AG04449 (cell line): ENCODE data around the gene BBS9.
A peak's percentile ranks its signal among the peaks of the same experiment; 100 is the strongest.

ENCODE experiments used
- CTCF ChIA-PET: fragments of 350-600 bp; formaldehyde crosslinking; extraction: SDS; loops from one replicate; lab custom pipeline; 2021; ENCODE audit warnings: antibody characterized with exemption; lab: Yijun Ruan, JAX
- POLR2A ChIA-PET: fragments of 400-600, 350-600 bp; formaldehyde crosslinking; extraction: SDS; loops from one replicate; lab custom pipeline; 2020; ENCODE audit warnings: antibody characterized with exemption, inconsistent platforms; lab: Yijun Ruan, JAX
- DNase-seq: peaks from one replicate; pipeline ENCODE4 v3.0.0-alpha.2; 2010; ENCODE audit warnings: low read depth, low spot score
- H3K4me3 ChIP-seq: 2 replicates; pipeline ENCODE4 v1.5.1; 2011; ENCODE audit warnings: low read depth, mild to moderate bottlenecking, control low read depth, low read length
- CTCF ChIP-seq: IDR thresholded peaks from one replicate; pipeline ENCODE4 v1.5.1; 2011; ENCODE audit warnings: mild to moderate bottlenecking, moderate library complexity, low read length, control low read depth, inconsistent platforms; ENCODE audit not compliant: insufficient read depth; ENCODE audit errors: missing control alignments

Gene BBS9

GRCh38 chr7:33458581-33458980 lies 329.2 kb downstream of the BBS9 start:
- POLR2A ChIA-PET = no interaction called here
- CTCF ChIA-PET = interaction anchor here (1.1 to 3.8 kb wide), 23 partner anchors 10 to 473 kb away, joined by 3 to 23 read pairs (median 5); no protein-coding TSS in a partner anchor

DNA sequence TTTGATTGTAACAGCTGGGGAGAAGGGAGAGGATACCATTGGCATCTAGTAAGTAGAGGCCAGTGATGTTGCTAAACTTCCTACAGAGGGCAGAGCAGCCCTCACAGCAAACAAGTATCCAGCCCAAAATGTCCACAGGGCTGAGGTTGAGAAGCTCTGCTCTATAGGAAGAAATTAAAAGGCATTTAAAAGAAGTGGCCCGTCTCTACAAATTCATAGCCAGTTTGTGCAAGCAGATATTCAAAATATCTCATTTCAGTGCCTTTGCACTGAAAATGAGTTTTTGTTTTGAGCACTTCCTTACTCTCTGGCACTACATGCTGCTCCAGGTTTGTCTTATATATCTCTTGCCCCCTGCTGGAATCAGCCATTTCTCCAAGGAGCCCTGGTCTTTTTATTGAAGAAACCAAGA lies 330.0 kb downstream of the BBS9 start:
- POLR2A ChIA-PET = interaction anchor here (0.8 kb wide), 1 partner anchor 251 kb away, joined by 4 read pairs; no protein-coding TSS in a partner anchor
- CTCF ChIA-PET = interaction anchor here (0.6 to 3.8 kb wide), 50 partner anchors 9 to 626 kb away, joined by 3 to 23 read pairs (median 4); no protein-coding TSS in a partner anchor
- TF ChIP-seq CTCF = peak; percentile 61
- H3K4me3 ChIP-seq = no peak overlapping the region
- peak; percentile 23 for DNase-seq

More at GRCh38 chr7:33458581-33458980, 329.2 kb downstream of the BBS9 start:
- no peak for TF ChIP-seq CTCF
- DNase-seq = no peak
- no peak overlapping the region for H3K4me3 ChIP-seq

- no peak for TF ChIP-seq CTCF
- CTCF ChIA-PET = interaction anchor here (0.6 to 0.8 kb wide), 3 partner anchors 247 to 360 kb away, joined by 3 to 4 read pairs (median 3); no protein-coding TSS in a partner anchor
- no peak overlapping the region for H3K4me3 ChIP-seq
- no peak for DNase-seq
- POLR2A ChIA-PET = interaction anchor here (0.7 kb wide), 1 partner anchor 210 kb away, joined by 5 read pairs; no protein-coding TSS in a partner anchor
Observed at GRCh38 chr7:33463131-33463530, 333.8 kb downstream of the BBS9 start.

GRCh38 chr7:33466203-33466602 lies 336.8 kb downstream of the BBS9 start:
- POLR2A ChIA-PET = no interaction called here
- no peak for DNase-seq
- CTCF ChIA-PET = no interaction called here
- no peak for TF ChIP-seq CTCF
- no peak overlapping the region for H3K4me3 ChIP-seq

DNA sequence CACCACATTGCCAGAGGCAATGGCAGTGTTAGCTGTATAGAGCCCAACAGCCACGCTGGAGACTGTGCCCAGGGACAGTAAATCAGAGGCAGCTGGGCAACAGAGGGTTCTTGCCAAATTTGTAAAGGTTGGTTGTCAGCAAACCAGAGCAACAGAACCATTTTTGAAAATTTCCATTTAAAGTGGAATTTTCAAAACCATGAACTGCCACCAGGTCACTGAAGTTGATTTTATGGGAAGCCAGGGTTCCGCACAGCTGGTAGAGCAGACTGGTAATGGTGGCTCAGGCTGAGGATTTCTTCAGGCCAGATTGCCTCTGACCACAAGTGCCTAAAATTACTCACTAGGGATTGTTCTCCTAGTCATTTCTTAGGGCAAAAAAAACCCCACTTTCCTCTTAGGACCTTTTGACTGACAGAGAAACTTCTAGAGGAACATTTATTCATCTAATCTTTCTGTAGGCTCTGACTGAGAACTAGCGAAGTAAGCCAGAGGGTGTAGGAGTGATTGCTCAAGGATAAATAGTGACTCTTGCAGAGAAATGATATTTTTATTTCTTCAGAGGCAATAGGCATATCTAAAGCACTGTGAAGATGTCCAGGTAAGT lies 342.4 kb downstream of the BBS9 start:
- CTCF ChIA-PET = interaction anchor here (0.6 to 1.8 kb wide), 3 partner anchors 12 to 19 kb away, joined by 3 to 4 read pairs (median 3); no protein-coding TSS in a partner anchor

More for the DNA sequence above, 342.4 kb downstream of the BBS9 start:
- no peak for TF ChIP-seq CTCF
- no peak for DNase-seq
- H3K4me3 ChIP-seq = no peak overlapping the region
- POLR2A ChIA-PET = no interaction called here
